ENCODE data around the gene LIFR. TPM values are rescaled to one million over a fixed set of nuclear protein-coding genes. Genes with fewer than 3 reads are reported as not detected.
A peak's percentile ranks its signal among the peaks of the same experiment; 100 is the strongest.

The LIFR gene
- total RNA-seq, 6 donors from 2014 or later: 69.1 to 103 (median 85.8) TPM

- Histone ChIP-seq H3K27me3 (no peaks in the 10 kb centered on the region), H3K4me1 (peaks cover 0 to 4% (median 2%) of the 10 kb centered on the region in 4 donors), H3K4me3 (no peak overlapping the region), H3K9me3 (no peaks in the 10 kb centered on the region), H3K36me3 (no peaks in the 10 kb centered on the region), H3K27ac (no peak overlapping the region)
- WGBS, 2 donors: 32 to 37% methylated on average over 5 of the region's 5 CpGs
- DNase-seq (no peak), ATAC-seq (ENCODE audit: low FRiP score in 2 of 2) (no peak)
- TF ChIP-seq CTCF (IDR thresholded peaks at IDR 0.05) (no peak), POLR2A (IDR thresholded peaks at IDR 0.05) (no peak), POLR2AphosphoS5 (IDR thresholded peaks at IDR 0.05) (peak; percentile 23 to 72), EP300 (IDR thresholded peaks at IDR 0.05) (peak in 1 of 4 donors; percentile 51)
Measured at GRCh38 chr5:38582293-38582974, 26.0 kb upstream of the LIFR start.

- H3K27ac ChIP-seq: no peak overlapping the region
- peaks cover 0 to 10% (median 3%) of the 10 kb centered on the region in 4 donors for H3K4me1 ChIP-seq
- ATAC-seq (ENCODE audit: low FRiP score in 2 of 2) (no peak), DNase-seq (no peak)
- no peaks in the 10 kb centered on the region for H3K27me3 ChIP-seq
- H3K4me3 ChIP-seq: no peak overlapping the region
- H3K36me3 ChIP-seq: no peaks in the 10 kb centered on the region
- 82 to 91% methylated on average over 4 of the region's 4 CpGs for WGBS, 2 donors
- TF ChIP-seq EP300 (IDR thresholded peaks at IDR 0.05): no peak
- H3K9me3 ChIP-seq: no peaks in the 10 kb centered on the region
Measured at GRCh38 chr5:38581597-38581996, 25.2 kb upstream of the LIFR start.

- H3K27ac ChIP-seq: no peak overlapping the region
- no peaks in the 10 kb centered on the region for H3K9me3 ChIP-seq
- TF ChIP-seq CTCF (IDR thresholded peaks at IDR 0.05): no peak
- TF ChIP-seq POLR2A (IDR thresholded peaks at IDR 0.05): no peak
- TF ChIP-seq EP300 (IDR thresholded peaks at IDR 0.05): no peak
- no peak for TF ChIP-seq POLR2AphosphoS5 (IDR thresholded peaks at IDR 0.05)
- ATAC-seq (ENCODE audit: low FRiP score in 2 of 2): no peak
- 92 to 98% methylated on average over 2 of the region's 2 CpGs for WGBS, 2 donors
- DNase-seq: no peak
- no peaks in the 10 kb centered on the region for H3K27me3 ChIP-seq
- H3K36me3 ChIP-seq: no peaks in the 10 kb centered on the region
- H3K4me1 ChIP-seq: peaks cover 0 to 16% (median 7%) of the 10 kb centered on the region in 4 donors
- H3K4me3 ChIP-seq: no peak overlapping the region
Measured at GRCh38 chr5:38579105-38579504, 22.7 kb upstream of the LIFR start.

- peaks cover 0 to 14% (median 5%) of the 10 kb centered on the region in 4 donors for H3K4me1 ChIP-seq
- DNase-seq (no peak), ATAC-seq (ENCODE audit: low FRiP score in 2 of 2) (no peak)
- H3K9me3 ChIP-seq: no peaks in the 10 kb centered on the region
- no peak overlapping the region for H3K27ac ChIP-seq
- TF ChIP-seq EP300 (IDR thresholded peaks at IDR 0.05) (no peak), POLR2AphosphoS5 (IDR thresholded peaks at IDR 0.05) (no peak), CTCF (IDR thresholded peaks at IDR 0.05) (no peak), POLR2A (IDR thresholded peaks at IDR 0.05) (no peak)
- no peak overlapping the region for H3K4me3 ChIP-seq
- 58 to 62% methylated on average over 5 of the region's 5 CpGs for WGBS, 2 donors
- H3K27me3 ChIP-seq: no peaks in the 10 kb centered on the region
- no peaks in the 10 kb centered on the region for H3K36me3 ChIP-seq
Measured at GRCh38 chr5:38576961-38577684, 20.7 kb upstream of the LIFR start.

- WGBS, 2 donors: 36 to 52% methylated on average over 7 of the region's 7 CpGs
Measured at GRCh38 chr5:38576442-38576841, 20.0 kb upstream of the LIFR start.

More at GRCh38 chr5:38576442-38576841, 20.0 kb upstream of the LIFR start:
- TF ChIP-seq CTCF (IDR thresholded peaks at IDR 0.05) (no peak), POLR2A (IDR thresholded peaks at IDR 0.05) (no peak), EP300 (IDR thresholded peaks at IDR 0.05) (no peak), POLR2AphosphoS5 (IDR thresholded peaks at IDR 0.05) (no peak)
- Histone ChIP-seq H3K9me3 (no peaks in the 10 kb centered on the region), H3K4me3 (no peak overlapping the region), H3K4me1 (peaks cover 0 to 12% (median 5%) of the 10 kb centered on the region in 4 donors), H3K36me3 (no peaks in the 10 kb centered on the region), H3K27me3 (no peaks in the 10 kb centered on the region), H3K27ac (no peak overlapping the region)
- DNase-seq (peak in 1 of 2 donors; percentile 41), ATAC-seq (ENCODE audit: low FRiP score in 2 of 2) (no peak)
